ENCODE results near the gene FKBP4. TPM values are rescaled to one million over a fixed set of nuclear protein-coding genes. Genes with fewer than 3 reads are reported as not detected.

The FKBP4 gene
- total RNA-seq, 1 donor from 2014 or later: 68.7 TPM

DNA sequence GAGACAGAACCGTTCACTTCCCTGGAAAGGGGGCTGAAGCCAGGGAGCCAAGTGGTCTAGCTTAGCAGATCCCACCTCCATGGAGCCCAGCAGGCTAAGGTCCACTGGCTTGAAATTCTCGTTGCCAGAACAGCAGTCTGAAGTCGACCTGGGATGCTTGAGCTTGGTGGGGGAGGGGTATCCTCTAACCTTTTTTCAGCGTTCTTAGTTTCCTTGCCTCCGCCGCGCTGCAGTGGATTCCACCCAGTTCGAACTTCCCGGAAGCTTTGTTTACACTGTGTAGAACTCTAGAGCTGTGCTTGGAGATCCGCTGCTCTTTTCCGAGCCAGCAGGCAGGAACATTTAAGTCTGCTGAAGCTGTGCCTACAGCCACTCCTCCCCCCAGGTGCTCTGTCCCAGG, 45.2 kb upstream of the FKBP4 start:
- H3K9me3 Mint-ChIP-seq (ENCODE audit: unreplicated experiment): peaks cover 5% of the 10 kb centered on the region
- H3K4me1 Mint-ChIP-seq (ENCODE audit: low read depth, unreplicated experiment): no peaks in the 10 kb centered on the region
- no peak for TF ChIP-seq EZH2 (IDR thresholded peaks at IDR 0.05; ENCODE audit: insufficient read depth, low read length)
- TF ChIP-seq, protein P1, sequence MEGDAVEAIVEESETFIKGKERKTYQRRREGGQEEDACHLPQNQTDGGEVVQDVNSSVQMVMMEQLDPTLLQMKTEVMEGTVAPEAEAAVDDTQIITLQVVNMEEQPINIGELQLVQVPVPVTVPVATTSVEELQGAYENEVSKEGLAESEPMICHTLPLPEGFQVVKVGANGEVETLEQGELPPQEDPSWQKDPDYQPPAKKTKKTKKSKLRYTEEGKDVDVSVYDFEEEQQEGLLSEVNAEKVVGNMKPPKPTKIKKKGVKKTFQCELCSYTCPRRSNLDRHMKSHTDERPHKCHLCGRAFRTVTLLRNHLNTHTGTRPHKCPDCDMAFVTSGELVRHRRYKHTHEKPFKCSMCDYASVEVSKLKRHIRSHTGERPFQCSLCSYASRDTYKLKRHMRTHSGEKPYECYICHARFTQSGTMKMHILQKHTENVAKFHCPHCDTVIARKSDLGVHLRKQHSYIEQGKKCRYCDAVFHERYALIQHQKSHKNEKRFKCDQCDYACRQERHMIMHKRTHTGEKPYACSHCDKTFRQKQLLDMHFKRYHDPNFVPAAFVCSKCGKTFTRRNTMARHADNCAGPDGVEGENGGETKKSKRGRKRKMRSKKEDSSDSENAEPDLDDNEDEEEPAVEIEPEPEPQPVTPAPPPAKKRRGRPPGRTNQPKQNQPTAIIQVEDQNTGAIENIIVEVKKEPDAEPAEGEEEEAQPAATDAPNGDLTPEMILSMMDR (IDR thresholded peaks at IDR 0.05; ENCODE audit: insufficient read depth, low read depth, low read length): no peak
- DNase-seq (ENCODE audit: low read depth) (no peak), FAIRE-seq (no peak)
- Histone ChIP-seq H3K4me1 (ENCODE audit: insufficient read depth, low read length) (no peaks in the 10 kb centered on the region), H3K4me3 (ENCODE audit: insufficient read depth, low read depth, low read length) (no peak overlapping the region), H2AFZ (ENCODE audit: low read depth, low read length) (no peak overlapping the region), H3K27ac (ENCODE audit: low read depth, low read length) (no peak overlapping the region), H3K79me2 (ENCODE audit: insufficient read depth, low read length) (no peaks in the 10 kb centered on the region), H3K36me3 (ENCODE audit: insufficient read depth, low read length) (no peaks in the 10 kb centered on the region), H3K4me2 (ENCODE audit: low read length) (no peak overlapping the region), H3K27me3 (ENCODE audit: insufficient read depth, low read length) (peaks cover 9% of the 10 kb centered on the region), H3K9ac (ENCODE audit: low read length) (no peak overlapping the region), H4K20me1 (ENCODE audit: insufficient read depth, low read length) (peaks cover 3% of the 10 kb centered on the region), H3K9me3 (ENCODE audit: insufficient read depth, low read depth, low read length) (no peaks in the 10 kb centered on the region)
- peaks cover 68% of the 10 kb centered on the region for H3K27me3 Mint-ChIP-seq (ENCODE audit: low read depth, unreplicated experiment)
- H3K4me3 Mint-ChIP-seq (ENCODE audit: unreplicated experiment): no peak overlapping the region
- no peaks in the 10 kb centered on the region for H3K36me3 Mint-ChIP-seq (ENCODE audit: low read depth, unreplicated experiment)
- H3K27ac Mint-ChIP-seq (ENCODE audit: unreplicated experiment): no peak overlapping the region

DNA sequence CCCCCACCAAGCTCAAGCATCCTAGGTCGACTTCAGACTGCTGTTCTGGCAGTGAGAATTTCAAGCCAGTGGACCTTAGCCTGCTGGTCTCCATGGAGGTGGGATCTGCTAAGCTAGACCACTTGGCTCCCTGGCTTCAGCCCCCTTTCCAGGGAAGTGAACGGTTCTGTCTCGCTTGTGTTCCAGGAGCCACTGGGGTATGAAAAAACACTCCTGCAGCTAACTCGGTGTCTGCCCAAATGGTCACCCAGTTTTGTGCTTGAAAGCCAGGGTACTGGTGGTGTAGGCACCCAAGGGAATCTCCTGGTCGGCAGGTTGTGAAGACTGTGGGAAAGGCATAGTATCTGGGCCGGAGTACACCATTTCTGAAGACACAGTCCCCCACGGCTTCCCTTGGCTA, 44.6 kb upstream of the FKBP4 start:
- H3K9me3 ChIP-seq (ENCODE audit: insufficient read depth, low read depth, low read length): no peaks in the 10 kb centered on the region
- peaks cover 13% of the 10 kb centered on the region for H3K27me3 ChIP-seq (ENCODE audit: insufficient read depth, low read length)
- no peaks in the 10 kb centered on the region for H3K79me2 ChIP-seq (ENCODE audit: insufficient read depth, low read length)
- H3K36me3 ChIP-seq (ENCODE audit: insufficient read depth, low read length): no peaks in the 10 kb centered on the region
- peaks cover 3% of the 10 kb centered on the region for H4K20me1 ChIP-seq (ENCODE audit: insufficient read depth, low read length)
- Mint-ChIP-seq H3K27me3 (ENCODE audit: low read depth, unreplicated experiment) (peaks cover 74% of the 10 kb centered on the region), H3K36me3 (ENCODE audit: low read depth, unreplicated experiment) (no peaks in the 10 kb centered on the region), H3K4me3 (ENCODE audit: unreplicated experiment) (no peak overlapping the region), H3K4me1 (ENCODE audit: low read depth, unreplicated experiment) (no peaks in the 10 kb centered on the region), H3K27ac (ENCODE audit: unreplicated experiment) (no peak overlapping the region), H3K9me3 (ENCODE audit: unreplicated experiment) (peaks cover 5% of the 10 kb centered on the region)
- H3K4me1 ChIP-seq (ENCODE audit: insufficient read depth, low read length): no peaks in the 10 kb centered on the region
- H3K4me3 ChIP-seq (ENCODE audit: insufficient read depth, low read depth, low read length): no peak overlapping the region
- FAIRE-seq (no peak), DNase-seq (ENCODE audit: low read depth) (no peak)
- TF ChIP-seq EZH2 (IDR thresholded peaks at IDR 0.05; ENCODE audit: insufficient read depth, low read length): no peak
- TF ChIP-seq, protein P1 (IDR thresholded peaks at IDR 0.05; ENCODE audit: insufficient read depth, low read depth, low read length): no peak
- H3K27ac ChIP-seq (ENCODE audit: low read depth, low read length): no peak overlapping the region
- H2AFZ ChIP-seq (ENCODE audit: low read depth, low read length): no peak overlapping the region
- no peak overlapping the region for H3K4me2 ChIP-seq (ENCODE audit: low read length)
- H3K9ac ChIP-seq (ENCODE audit: low read length): no peak overlapping the region

- Histone ChIP-seq H4K20me1 (ENCODE audit: insufficient read depth, low read length) (peaks cover 3% of the 10 kb centered on the region), H3K36me3 (ENCODE audit: insufficient read depth, low read length) (no peaks in the 10 kb centered on the region), H3K4me2 (ENCODE audit: low read length) (no peak overlapping the region), H3K4me3 (ENCODE audit: insufficient read depth, low read depth, low read length) (no peak overlapping the region), H3K9ac (ENCODE audit: low read length) (no peak overlapping the region), H3K9me3 (ENCODE audit: insufficient read depth, low read depth, low read length) (no peaks in the 10 kb centered on the region), H2AFZ (ENCODE audit: low read depth, low read length) (no peak overlapping the region), H3K27me3 (ENCODE audit: insufficient read depth, low read length) (peaks cover 13% of the 10 kb centered on the region), H3K27ac (ENCODE audit: low read depth, low read length) (no peak overlapping the region), H3K79me2 (ENCODE audit: insufficient read depth, low read length) (no peaks in the 10 kb centered on the region), H3K4me1 (ENCODE audit: insufficient read depth, low read length) (no peaks in the 10 kb centered on the region)
- FAIRE-seq (no peak), DNase-seq (ENCODE audit: low read depth) (no peak)
- Mint-ChIP-seq H3K9me3 (ENCODE audit: unreplicated experiment) (peaks cover 5% of the 10 kb centered on the region), H3K27me3 (ENCODE audit: low read depth, unreplicated experiment) (peaks cover 74% of the 10 kb centered on the region), H3K4me1 (ENCODE audit: low read depth, unreplicated experiment) (no peaks in the 10 kb centered on the region), H3K36me3 (ENCODE audit: low read depth, unreplicated experiment) (no peaks in the 10 kb centered on the region), H3K4me3 (ENCODE audit: unreplicated experiment) (no peak overlapping the region), H3K27ac (ENCODE audit: unreplicated experiment) (no peak overlapping the region)
- TF ChIP-seq EZH2 (IDR thresholded peaks at IDR 0.05; ENCODE audit: insufficient read depth, low read length): no peak
These were observed 43.5 kb upstream of the FKBP4 start for GRCh38 chr12:2751230-2751629.

Data from astrocyte (in vitro differentiated cells and primary cell).